HG02798 (cell line): ENCODE measurements around the gene LRRC61.
"Not testable (repeated sequence)": the region's sequence is repeated elsewhere in the genome, so short reads cannot be mapped to it uniquely, and the experiment has no call there.

ENCODE experiments used
- ATAC-seq: cut with Tn5 transposase; IDR thresholded peaks from one replicate; pipeline ENCODE4 v1.9.1; 2021; ENCODE audit warnings: mild to moderate bottlenecking; ENCODE audit not compliant: unreplicated experiment, poor library complexity

LRRC61 gene

DNA sequence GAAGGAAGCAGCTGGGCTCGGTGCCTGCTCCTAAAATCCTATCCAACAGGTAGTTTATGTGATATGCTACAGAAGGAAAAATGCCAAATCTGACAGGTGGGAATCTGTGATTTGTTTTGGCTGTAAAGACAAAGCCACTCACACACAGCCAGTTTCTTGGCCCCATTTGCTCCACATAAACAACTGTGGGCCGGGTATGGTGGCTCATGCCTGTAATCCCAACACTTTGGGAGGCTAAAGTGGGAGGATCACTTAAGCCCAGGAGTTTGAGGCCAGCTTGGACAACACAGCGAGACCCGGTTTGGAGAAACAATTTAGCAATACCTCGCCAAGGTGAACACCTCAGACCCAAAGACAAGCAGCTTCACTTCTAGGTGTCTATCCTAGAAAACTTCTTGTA, 16.8 kb upstream of the LRRC61 start:
- ATAC-seq, result not testable (repeated sequence)

DNA sequence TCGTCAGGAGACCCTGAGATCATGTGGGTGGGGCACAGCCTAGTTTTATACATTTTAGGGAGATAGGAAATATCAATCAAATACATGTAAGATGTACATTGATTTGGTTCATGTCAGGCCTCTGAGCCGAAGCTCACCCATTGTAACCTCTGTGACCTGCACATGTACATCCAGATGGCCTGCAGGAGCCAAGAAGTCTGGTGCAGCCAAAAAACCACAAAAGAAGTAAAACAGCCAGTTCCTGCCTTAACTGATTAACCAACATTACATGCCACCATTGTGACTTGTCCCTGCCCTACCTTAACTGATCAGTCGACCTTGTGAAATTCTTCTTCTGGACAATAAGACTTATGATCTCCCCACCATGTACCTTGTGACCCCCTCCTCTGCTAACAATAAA, 16.0 kb upstream of the LRRC61 start:
- ATAC-seq, result no peak

DNA sequence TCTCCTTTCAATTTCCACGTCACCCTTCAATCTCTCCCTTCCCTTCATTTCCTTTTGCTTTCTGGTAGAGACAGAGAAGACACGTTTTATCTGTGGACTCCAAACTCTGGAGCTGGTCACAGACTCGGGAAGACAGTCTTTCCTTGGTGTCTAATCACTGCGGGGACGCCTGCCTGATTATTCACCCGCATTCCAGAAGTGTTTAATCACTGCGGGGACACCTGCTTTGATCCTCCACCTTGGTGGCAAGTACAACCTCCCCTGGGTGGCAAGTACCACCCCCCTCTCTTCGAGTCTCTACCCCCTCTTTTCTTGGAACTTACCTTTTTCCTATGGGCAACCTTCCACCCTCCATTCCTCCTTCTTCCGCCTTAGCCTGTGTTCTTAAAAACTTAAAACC, 15.3 kb upstream of the LRRC61 start:
- no peak for ATAC-seq

DNA sequence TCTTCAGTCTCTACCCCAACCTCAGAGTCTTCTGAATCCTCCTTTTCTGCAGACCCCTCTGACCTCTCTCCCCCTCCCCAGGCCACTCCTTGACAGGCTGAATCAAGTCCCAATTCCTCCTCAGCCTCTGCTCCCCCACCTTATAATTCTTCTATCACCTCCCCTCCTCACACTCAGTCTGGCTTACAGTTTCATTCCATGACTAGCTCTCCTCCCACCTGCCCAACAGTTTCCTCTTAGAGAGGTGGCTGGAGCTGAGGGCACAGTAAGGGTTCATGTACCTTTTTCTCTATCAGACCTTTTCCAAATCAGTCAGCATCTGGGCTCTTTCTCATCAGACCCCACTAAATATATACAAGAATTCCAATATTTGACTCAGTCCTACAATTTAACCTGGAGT, 14.6 kb upstream of the LRRC61 start:
- no peak for ATAC-seq

DNA sequence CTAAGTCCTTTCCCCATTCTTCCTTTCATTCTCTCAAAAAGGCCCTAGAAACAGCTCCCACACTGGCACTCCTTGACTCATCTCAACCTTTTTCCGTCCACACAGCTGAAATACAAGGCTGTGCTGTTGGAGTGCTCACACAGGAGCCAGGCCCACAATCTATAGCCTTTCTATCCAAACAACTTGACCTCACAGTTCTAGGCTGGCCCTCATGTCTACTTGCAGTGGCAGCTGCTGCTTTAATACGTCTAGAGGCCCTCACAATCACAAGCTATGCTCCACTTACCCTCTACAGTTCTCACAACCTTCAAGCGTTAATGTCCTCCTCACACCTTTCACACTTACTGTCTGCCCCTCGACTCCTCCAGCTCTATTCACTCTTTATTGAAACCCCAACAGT, 12.0 kb upstream of the LRRC61 start:
- ATAC-seq, result no peak

DNA sequence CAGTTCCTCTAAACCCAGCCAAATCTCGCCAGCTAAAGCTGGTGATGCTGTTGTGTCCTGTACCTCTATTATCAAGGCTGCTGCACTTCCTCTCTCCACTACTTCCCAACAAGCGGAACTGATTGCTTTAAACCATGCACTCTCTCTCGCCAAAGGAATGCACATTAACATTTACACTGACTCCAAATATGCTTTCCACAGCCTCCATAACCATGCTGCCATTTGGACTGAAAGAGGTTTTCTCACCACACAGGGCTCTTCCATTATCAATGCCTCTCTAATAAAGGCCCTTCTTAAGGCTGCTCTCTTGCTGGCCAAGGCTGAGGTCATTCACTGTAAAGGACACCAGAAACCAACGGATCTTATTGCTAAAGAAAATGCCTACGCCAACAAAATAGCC, 11.4 kb upstream of the LRRC61 start:
- no peak for ATAC-seq

DNA sequence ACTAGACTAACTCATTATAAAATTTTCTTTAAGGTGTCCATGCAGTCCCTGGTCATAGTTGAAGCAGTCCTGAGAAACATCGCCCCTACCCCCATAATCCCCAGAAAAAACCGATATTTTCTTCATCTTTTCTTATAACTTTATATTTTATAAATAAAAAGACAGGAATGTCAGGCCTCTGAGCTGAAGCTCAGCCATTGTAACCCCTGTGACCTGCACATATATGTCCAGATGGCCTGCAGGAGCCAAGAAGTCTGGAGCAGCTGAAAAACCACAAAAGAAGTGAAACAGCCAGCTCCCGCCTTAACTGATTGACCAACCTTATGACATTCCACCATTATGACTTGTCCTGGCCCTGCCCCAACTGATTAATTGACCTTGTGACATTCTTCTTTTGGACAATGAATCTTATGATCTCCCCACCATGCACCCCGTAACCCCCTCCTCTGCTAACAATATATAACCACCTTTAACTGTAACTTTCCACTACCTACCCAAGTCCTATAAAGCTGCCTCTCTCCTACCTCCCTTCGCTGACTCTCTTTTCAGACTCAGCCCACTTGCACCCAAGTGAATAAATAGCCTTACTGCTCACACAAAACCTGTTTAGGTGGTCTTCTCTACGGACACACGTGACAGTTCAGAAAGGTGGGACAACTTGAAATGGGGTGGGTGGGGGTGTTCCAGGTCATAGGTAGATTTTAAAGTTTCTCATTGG, 10.3 kb upstream of the LRRC61 start:
- ATAC-seq, result not testable (repeated sequence)

DNA sequence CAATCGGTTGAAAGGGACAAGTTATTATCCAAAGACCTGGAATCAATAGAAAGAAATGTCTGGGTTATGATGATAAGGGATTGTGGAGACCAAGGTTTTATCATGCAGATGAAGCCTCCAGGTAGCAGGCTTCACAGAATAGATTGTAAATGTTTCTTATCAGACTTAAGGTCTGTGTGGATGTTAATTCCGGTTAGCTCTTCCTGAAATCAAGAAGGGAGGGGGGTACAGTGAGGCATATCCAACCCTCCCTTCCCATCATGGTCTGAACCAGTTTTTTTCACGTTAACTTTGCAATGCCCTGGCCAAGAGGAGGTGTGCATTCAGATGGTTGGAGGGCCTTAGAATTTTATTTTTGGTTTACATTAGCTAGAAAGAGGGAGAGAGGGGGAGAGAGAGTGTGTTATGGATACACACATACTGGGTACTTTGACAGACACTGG, 9.8 kb upstream of the LRRC61 start:
- no peak for ATAC-seq

DNA sequence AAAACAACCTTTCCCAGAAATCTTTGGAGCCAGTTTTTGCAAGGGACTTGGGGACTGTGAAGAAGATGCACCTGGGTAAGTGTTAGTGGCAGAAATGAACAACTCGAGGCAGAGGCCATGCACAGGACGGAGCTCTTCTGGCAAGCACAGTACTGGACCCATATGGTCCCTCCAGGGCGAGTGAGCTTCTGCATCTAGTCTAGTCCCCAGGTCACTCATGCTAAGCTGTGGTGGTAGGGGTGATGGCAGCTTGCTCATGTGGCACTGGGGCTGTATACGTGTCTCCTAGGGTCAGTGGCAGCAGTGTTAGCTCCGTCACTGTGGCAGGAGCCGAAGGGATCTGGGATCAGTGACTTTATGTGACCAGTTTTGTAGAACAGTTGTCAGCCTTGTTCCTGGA, 9.3 kb upstream of the LRRC61 start:
- ATAC-seq, result no peak

DNA sequence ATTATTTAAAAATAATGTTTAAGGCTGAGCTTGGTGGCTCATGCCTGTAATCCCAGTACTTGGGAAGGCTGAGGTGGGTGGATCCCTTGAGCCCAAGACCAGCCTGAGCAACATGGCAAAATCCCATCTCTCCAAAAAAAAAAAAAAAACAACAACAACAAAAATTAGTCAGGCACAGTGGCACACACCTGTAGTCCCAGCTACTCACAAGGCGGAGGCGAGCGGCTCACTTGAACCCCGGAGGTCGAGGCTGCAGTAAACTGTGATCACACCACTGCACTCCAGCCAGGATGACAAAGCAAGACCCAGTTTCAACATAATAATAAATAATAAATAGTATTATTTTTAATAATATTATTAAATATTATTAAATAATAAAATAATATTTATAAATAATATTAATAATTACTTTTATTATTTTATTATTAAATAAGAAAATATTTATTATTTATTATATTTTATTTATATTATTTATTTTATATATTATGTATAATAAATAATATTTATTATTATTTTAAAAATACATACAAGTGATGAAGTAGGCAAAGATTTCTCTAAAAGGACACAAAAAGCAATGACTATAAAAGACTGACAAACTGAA, 8.4 kb upstream of the LRRC61 start:
- ATAC-seq, result no peak

DNA sequence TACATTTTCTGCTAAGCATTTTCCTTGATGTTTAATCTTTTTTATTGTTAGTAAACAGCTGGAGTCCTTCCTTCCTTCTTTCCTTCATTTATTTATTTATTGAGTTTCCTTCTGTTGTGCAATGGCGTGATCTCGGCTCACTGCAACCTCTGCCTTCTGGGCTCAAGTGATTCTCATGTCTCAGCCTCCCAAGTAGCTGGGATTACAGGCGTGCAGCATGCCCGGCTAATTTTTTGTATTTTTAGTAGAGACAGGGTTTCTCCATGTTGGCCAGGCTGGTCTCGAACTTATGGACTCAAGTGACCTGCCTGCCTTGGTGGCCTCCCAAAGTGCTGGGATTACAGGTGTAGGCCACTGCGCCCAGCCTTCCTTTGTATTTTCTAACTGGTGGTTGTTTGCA, 6.2 kb upstream of the LRRC61 start:
- not testable (repeated sequence) for ATAC-seq

DNA sequence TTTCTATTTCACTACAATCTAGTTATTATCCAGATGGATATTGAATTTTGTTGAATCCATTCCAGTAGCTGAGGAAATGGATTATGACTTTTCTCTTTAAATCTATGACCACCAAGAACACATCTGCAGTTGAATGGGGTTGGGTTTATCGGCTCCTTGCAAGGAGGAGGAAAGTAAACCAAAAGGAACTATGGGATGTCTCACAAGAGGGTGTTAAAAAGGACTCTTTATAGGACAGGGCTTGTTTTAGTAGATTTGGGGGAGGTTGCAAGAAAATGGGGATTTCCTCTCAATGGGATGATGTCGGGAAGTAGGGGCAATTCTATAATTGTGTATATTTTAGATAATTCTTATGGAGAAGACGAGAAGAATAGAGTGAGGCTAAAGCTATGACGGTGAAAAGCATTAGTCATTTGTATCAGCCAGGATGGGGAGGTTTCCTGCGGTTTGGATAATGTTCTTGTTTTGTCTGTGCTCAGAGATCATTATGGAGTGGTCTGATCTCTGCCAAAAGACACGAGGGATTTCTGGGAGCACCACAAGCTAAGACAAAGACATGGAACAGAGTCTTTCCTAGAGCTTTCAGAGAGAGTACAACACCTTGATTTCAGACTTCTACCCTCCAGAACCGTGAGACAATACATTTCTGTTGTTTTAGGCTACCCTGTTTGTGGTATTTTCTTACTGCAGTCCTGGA, 5.3 kb upstream of the LRRC61 start:
- ATAC-seq, result no peak

DNA sequence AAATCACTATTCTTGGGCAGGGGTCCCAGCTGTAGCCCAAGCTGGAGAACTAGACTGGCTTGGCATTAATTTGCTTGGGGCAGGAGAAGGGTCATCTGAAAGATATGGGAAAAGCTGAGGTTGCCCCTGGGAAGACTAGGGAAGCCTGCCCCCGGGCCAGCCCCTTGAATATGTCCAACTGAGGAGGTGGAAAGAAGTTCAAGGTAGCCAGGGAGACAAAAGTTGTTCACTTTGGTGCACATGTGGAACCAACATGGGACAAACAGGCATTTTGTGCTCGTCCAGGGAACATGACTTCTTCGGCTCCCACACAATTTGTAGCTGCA, 1.4 kb upstream of the LRRC61 start:
- ATAC-seq, result no peak

DNA sequence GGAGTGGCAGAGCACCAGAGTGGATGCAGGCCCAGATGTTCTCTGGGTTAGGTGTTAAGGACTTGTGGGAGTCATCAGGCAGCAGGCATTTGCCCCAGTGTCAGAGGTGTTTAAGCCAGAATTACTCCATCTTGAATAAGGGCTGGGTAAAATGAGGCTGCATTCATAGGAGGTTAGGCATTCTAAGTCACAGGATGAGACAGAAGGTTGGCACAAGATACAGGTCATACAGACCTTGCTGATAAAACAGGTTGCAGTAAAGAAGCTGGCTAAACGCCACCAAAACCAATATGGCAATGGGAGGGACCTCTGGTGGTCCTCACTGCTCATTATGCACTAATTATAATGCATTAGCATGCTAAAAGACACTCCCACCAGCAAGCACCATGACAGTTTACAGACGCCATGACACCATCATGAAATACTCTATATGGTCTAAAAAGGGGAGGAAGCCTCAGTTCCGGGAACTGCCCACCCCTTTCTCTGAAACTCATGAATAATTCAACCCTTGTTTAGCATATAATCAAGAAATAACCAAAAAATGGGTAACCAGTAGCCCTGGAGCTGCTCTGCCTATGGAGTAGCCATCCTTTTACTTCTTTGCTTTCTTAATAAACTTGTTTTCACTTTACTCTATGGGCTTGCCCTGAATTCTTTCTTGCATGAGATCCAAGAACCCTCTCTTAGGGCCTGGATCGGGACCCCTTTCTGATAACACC, 882 bp upstream of the LRRC61 start:
- peak; percentile 27 for ATAC-seq

DNA sequence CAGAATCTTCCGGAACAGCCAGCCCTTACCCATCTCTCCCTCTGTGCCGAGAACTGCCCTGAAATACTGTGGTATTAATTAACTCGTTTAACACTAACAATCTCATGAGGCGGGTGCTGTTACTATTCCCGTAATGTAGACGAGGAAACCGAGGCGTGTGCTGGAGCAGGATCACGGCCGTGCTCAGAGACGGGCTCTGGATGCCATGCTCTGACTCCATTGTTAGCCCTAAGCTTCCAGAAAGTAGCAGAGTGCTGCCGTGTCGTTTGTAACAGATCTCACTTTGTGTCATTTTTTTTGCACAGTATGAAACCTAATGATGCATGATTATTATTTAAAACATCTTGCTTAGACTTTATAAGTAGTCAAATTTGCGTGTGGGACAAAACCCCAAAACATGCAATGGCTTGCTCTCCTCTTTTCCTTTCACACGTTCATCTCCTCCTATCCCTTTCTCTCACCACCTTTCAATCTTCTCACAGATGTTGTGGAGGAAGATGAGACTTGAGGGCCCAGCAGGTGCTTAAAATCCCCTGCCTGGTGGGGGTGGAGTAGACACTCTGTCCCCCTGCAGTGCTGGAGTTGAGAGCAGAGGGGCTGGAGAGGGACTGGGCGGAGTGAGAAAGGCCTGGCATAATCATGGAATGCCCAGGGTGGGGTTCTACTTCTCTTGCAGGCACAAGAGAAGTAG, 672 bp downstream of the LRRC61 start:
- ATAC-seq, result peak; percentile 2

DNA sequence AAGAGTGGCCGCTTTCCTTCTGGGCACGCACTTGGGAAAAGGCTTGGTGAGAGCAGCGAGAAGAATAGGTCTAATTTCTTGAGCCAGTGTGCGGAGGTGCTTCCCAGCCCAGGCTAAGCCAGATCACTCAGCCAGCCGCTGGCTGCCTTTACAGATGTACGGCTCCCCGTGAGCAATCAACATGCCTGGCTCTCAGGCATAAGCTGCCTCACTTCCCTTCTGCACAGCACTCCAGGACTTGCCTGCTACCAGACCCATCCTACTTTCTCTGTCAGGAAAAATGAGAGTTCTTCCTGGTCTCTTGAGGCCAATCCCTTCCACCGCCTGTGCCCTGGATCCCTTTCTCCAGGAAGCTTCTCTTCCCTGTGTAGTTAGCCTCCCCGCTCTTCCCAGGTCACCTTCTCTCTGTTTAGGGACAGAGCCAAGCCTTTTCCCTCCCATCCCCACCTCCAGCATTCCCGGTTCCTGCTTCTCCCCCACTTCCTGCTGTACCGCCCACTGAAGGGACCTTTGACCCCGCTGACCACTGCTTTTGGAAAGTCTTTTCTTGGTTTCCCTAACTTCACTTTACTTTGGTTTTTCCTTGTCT, 1.3 kb downstream of the LRRC61 start:
- ATAC-seq, result no peak

DNA sequence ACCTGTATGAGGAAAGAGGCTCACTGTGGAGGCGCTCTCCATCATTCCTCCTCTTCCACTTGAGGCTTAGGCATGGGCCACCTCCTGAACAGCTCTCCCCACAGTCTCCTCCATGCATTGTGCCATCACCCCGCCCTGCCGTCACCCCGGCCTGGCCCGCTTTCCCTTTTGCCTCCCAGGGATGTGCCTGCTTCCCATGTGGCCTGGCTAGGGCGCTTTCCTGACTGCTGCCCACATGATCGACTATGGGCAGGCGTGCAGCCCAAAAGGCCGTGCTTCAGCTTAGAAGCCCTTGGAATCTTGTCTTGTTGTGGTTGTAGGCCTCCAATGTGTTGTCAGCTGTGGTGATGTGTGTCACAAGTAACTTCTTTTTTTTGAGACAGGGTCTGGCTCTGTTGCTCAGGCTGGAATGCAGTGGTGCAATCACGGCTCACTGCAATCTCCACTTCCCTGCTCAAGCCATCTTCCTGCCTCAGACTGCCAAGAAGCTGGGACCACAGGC, 2.0 kb downstream of the LRRC61 start:
- ATAC-seq, result no peak

DNA sequence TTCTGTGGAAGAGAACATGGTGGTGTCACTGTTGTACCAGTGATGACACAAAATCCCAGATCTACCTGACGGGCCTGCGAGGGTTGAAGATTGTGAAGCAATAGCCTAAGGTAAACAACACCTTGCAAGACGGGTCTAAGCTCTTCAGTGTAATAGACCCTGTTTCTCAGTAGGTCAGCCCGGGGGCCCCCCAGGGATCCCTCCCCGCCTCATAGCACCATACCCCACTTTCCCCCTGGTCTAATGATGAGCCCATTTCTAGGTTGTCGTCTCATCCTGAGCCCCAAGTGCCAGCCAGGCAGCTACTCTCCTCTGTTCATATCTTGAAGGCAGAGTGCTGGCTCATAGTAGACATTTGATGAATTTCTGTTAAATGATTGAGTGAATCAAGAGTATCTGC, 2.7 kb downstream of the LRRC61 start:
- no peak for ATAC-seq

DNA sequence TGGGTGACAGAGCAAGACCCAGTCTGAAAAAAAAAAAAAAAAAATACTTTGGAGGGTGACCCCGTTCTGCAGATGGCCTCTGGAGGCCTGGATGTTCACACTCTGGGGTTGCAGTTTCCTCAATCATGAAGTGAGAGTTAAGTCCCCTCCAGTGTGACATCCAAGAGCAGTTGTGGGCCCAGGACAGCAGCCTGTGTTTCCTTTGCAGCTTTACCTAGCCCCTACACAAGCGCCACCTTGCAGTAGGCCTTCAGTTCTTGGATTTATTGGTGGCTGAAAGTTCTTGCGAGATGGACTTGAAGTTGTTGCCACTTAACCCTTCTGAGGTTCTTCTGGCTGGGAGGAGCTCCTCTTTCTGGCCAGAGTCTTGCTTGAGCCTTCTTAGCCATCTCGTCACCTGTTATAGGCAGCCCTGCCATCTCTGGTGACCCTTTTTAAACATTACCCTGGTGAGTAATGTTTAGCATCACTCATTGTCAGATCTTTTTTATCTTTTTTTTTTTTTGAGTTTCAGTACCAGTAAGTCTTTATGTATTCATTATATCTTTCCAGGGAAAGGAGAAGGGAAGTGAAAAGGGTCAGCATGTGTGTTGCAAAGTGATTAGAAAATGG, 3.6 kb downstream of the LRRC61 start:
- no peak for ATAC-seq

DNA sequence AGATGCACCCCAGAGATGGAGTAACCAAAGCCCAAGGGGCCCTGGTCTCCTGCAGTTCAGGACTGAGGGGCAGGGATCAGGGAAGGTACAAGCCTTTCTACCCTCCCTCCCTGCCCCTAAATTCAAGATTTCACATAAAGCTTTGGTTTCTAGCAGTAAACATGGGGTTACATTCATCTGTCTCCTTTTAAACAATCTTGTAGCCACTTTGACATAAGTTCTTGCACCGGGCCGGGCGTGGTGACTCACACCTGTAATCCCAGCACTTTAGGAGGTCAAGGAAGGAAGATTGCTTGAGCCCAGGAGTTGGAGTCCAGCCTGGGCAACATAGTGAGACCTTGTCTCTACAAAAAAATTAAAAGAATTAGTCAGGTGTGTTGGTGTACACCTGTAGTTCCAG, 4.2 kb downstream of the LRRC61 start:
- no peak for ATAC-seq
